Calu3 (cell line): ENCODE results near the gene RPTOR. TPM values are rescaled to one million over a fixed set of nuclear protein-coding genes. Genes with fewer than 3 reads are reported as not detected.

Experiments used
- BruUV-seq: library from RNA; stranded (reverse); fragments of 400-500 nt; replicated peaks from 2 replicates; lab custom pipeline; 2021; lab: Mats Ljungman, UMichigan
- CTCF ChIA-PET: fragments of 300-600 bp; sonication (Branson Sonifier 250); formaldehyde crosslinking; loops from one replicate; lab custom pipeline; 2022; ENCODE audit warnings: antibody characterized with exemption; lab: Charles Lee
- DNase-seq: peaks from one replicate; pipeline ENCODE4 v3.0.0; 2022
- H3K27ac Mint-ChIP-seq: one replicate; pipeline ENCODE4 v1.8.0; 2022; ENCODE audit warnings: mixed read lengths; ENCODE audit not compliant: unreplicated experiment
- H3K27me3 Mint-ChIP-seq: one replicate; pipeline ENCODE4 v1.8.0; 2022; ENCODE audit warnings: mixed read lengths; ENCODE audit not compliant: unreplicated experiment
- H3K36me3 Mint-ChIP-seq: one replicate; pipeline ENCODE4 v1.8.0; 2022; ENCODE audit warnings: mild to moderate bottlenecking, moderate library complexity, mixed read lengths; ENCODE audit not compliant: insufficient read depth, unreplicated experiment
- H3K4me1 Mint-ChIP-seq: one replicate; pipeline ENCODE4 v1.8.0; 2022; ENCODE audit warnings: mild to moderate bottlenecking, low read depth, mixed read lengths; ENCODE audit not compliant: unreplicated experiment
- H3K4me3 Mint-ChIP-seq: one replicate; pipeline ENCODE4 v1.8.0; 2022; ENCODE audit warnings: mild to moderate bottlenecking, low read depth, moderate library complexity, mixed read lengths; ENCODE audit not compliant: unreplicated experiment
- H3K9me3 Mint-ChIP-seq: one replicate; pipeline ENCODE4 v1.8.0; 2022; ENCODE audit warnings: low read depth, mixed read lengths; ENCODE audit not compliant: unreplicated experiment
- intact Hi-C: fragments of 100-400 bp; cut with micrococcal nuclease; formaldehyde crosslinking; loops from one replicate; pipeline ENCODE4 v1.10.0; 2022; ENCODE audit not compliant: unreplicated experiment
- total RNA-seq: library from RNA; stranded (reverse); gene quantifications from 2 replicates; pipeline ENCODE4 v1.2.3, GENCODE V29; 2022
- TF ChIP-seq, protein P1 (sequence below): fragments of 200-600 bp; IDR thresholded peaks from one replicate; pipeline ENCODE4 v1.8.0; 2022; ENCODE audit warnings: antibody characterized with exemption; ENCODE audit not compliant: unreplicated experiment

The RPTOR gene
- total RNA-seq, 1 experiment from 2014 or later, result 41.8 TPM

DNA sequence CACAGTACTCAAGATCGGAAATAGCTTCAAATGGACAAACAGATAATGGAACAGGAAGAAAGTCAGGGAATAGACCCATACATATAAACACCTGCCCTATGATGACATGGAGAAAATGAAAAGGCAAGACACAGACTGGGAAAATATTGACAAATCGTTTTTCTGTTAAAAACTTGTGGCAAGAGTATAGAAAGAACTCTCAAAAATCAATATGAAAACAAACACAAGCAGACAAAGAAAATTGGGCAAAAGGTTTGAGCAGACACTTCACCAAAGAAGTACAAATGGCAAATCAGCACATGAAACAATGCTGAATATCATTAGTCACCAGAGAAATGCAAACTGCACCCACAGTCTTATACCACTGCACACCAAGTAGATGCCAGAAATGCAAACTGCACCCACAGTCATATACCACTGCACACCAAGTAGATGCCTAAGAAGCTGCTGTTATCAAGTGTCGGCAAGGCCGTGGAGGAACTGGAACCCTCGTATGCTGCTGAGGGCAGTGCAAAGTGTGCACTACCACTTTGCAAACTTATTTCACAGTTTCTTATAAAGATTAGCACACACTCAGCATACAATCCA is 323.5 kb downstream of the RPTOR start:
- TF ChIP-seq, protein P1, sequence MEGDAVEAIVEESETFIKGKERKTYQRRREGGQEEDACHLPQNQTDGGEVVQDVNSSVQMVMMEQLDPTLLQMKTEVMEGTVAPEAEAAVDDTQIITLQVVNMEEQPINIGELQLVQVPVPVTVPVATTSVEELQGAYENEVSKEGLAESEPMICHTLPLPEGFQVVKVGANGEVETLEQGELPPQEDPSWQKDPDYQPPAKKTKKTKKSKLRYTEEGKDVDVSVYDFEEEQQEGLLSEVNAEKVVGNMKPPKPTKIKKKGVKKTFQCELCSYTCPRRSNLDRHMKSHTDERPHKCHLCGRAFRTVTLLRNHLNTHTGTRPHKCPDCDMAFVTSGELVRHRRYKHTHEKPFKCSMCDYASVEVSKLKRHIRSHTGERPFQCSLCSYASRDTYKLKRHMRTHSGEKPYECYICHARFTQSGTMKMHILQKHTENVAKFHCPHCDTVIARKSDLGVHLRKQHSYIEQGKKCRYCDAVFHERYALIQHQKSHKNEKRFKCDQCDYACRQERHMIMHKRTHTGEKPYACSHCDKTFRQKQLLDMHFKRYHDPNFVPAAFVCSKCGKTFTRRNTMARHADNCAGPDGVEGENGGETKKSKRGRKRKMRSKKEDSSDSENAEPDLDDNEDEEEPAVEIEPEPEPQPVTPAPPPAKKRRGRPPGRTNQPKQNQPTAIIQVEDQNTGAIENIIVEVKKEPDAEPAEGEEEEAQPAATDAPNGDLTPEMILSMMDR, result no peak
- H3K4me1 Mint-ChIP-seq, result no peaks in the 10 kb centered on the region
- CTCF ChIA-PET, result interaction anchor here (0.6 kb wide), 2 partner anchors 144 to 449 kb away, joined by 3 to 4 read pairs; no protein-coding TSS in a partner anchor
- no TSS peak for BruUV-seq
- H3K9me3 Mint-ChIP-seq, result no peaks in the 10 kb centered on the region
- DNase-seq, result no peak
- no peak overlapping the region for H3K4me3 Mint-ChIP-seq
- H3K27ac Mint-ChIP-seq, result no peak overlapping the region
- intact Hi-C loops, result no loop called here
- H3K36me3 Mint-ChIP-seq, result no peaks in the 10 kb centered on the region
- no peaks in the 10 kb centered on the region for H3K27me3 Mint-ChIP-seq

GRCh38 chr17:80869481-80870145 is 325.0 kb downstream of the RPTOR start:
- Mint-ChIP-seq H3K27me3 (no peaks in the 10 kb centered on the region), H3K9me3 (no peaks in the 10 kb centered on the region), H3K36me3 (no peaks in the 10 kb centered on the region), H3K27ac (no peak overlapping the region), H3K4me1 (no peaks in the 10 kb centered on the region), H3K4me3 (no peak overlapping the region)
- no TSS peak for BruUV-seq
- TF ChIP-seq, protein P1, result no peak
- CTCF ChIA-PET, result interaction anchor here (0.6 kb wide), 1 partner anchor 279 kb away, joined by 6 read pairs; no protein-coding TSS in a partner anchor
- intact Hi-C loops, result no loop called here
- DNase-seq, result no peak

DNA sequence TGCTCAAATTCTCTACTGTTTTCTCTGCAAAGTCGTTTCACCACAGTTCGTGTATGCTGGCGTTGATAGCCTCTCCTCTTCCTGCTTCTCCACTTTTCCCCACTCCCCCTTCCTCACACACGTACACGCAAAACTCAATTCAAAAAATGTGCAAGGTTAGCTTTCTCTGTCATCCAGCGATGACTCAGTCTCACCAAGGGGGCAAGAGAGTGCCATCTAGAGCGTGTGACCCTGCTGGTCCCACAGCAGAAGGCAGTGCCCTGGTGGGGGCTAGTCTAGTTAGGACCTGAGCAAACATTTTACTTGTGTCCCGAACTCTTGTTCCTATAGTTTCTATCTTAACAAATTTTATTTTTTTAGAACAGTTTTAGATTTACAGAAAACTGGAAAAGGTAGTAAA is 325.8 kb downstream of the RPTOR start:
- no peaks in the 10 kb centered on the region for H3K27me3 Mint-ChIP-seq
- DNase-seq, result no peak
- no peaks in the 10 kb centered on the region for H3K9me3 Mint-ChIP-seq
- H3K27ac Mint-ChIP-seq, result no peak overlapping the region
- intact Hi-C loops, result no loop called here
- TF ChIP-seq, protein P1, result no peak
- CTCF ChIA-PET, result no interaction called here
- no peaks in the 10 kb centered on the region for H3K36me3 Mint-ChIP-seq
- H3K4me1 Mint-ChIP-seq, result no peaks in the 10 kb centered on the region
- no peak overlapping the region for H3K4me3 Mint-ChIP-seq
- no TSS peak for BruUV-seq

GRCh38 chr17:80871341-80871740 is 326.7 kb downstream of the RPTOR start:
- no peaks in the 10 kb centered on the region for H3K36me3 Mint-ChIP-seq
- H3K27me3 Mint-ChIP-seq, result no peaks in the 10 kb centered on the region
- intact Hi-C loops, result no loop called here
- TF ChIP-seq, protein P1, result no peak
- CTCF ChIA-PET, result no interaction called here
- H3K4me1 Mint-ChIP-seq, result no peaks in the 10 kb centered on the region
- DNase-seq, result no peak
- no TSS peak for BruUV-seq
- no peak overlapping the region for H3K27ac Mint-ChIP-seq
- no peak overlapping the region for H3K4me3 Mint-ChIP-seq
- H3K9me3 Mint-ChIP-seq, result no peaks in the 10 kb centered on the region
